Upper lobe of left lung (tissue), 6 donors: ENCODE results near the gene IFRD1. TPM values are rescaled to one million over a fixed set of nuclear protein-coding genes. Genes with fewer than 3 reads are reported as not detected.
"Not testable (repeated sequence)": the region's sequence is repeated elsewhere in the genome, so short reads cannot be mapped to it uniquely, and the experiment has no call there.

ENCODE experiments used
- ATAC-seq, 2 donors: fragments of 200-7000 bp; cut with Tn5 transposase; one replicate each; pipeline ENCODE4 v1.9.1; 2022; ENCODE audit warnings: mild to moderate bottlenecking in 2 of 2, moderate library complexity in 2 of 2; ENCODE audit not compliant: low FRiP score in 2 of 2
- DNase-seq, 2 donors: peaks; one replicate each; pipeline ENCODE4 v3.0.0-alpha.2; 2019 to 2020
- H3K27ac ChIP-seq, 4 donors: fragments of 200-600 bp; sonication (generic); one replicate each; pipeline ENCODE4 v1.5.1; 2016 to 2019
- H3K27me3 ChIP-seq, 4 donors: fragments of 200-600 bp; sonication (generic); one replicate each; pipeline ENCODE4 v1.5.1; 2017 to 2019
- H3K36me3 ChIP-seq, 4 donors: fragments of 200-600 bp; sonication (generic); one replicate each; pipeline ENCODE4 v1.5.1; 2016 to 2019
- H3K4me1 ChIP-seq, 4 donors: fragments of 200-600 bp; sonication (generic); one replicate each; pipeline ENCODE4 v1.5.1; 2018 to 2019
- H3K4me3 ChIP-seq, 4 donors: fragments of 200-600 bp; sonication (generic); one replicate each; pipeline ENCODE4 v1.5.1; 2017 to 2019; ENCODE audit warnings: mild to moderate bottlenecking in 2 of 4, moderate library complexity in 1 of 4
- H3K9me3 ChIP-seq, 4 donors: fragments of 200-600 bp; sonication (generic); one replicate each; pipeline ENCODE4 v1.5.1; 2018 to 2019
- EP300 ChIP-seq, 4 donors: sonication (generic); formaldehyde crosslinking; IDR thresholded peaks; one replicate each; pipeline ENCODE4 v1.5.1; 2017; ENCODE audit warnings: antibody characterized with exemption in 4 of 4, control low read depth in 2 of 4
- POLR2A ChIP-seq, 4 donors: fragments of 450-650 bp; IDR thresholded peaks; one replicate each; pipeline ENCODE4 v1.5.1; 2016 to 2017; ENCODE audit warnings: antibody characterized with exemption in 4 of 4, mild to moderate bottlenecking in 2 of 4
- POLR2AphosphoS5 ChIP-seq, 2 donors: sonication (generic); formaldehyde crosslinking; IDR thresholded peaks; one replicate each; pipeline ENCODE4 v1.5.1; 2017; ENCODE audit warnings: antibody characterized with exemption in 2 of 2
- WGBS, 2 donors: methylation state at CpG; one replicate each; pipeline ENCODE4 v1.1.5; 2017 to 2018; 5-methylcytosine and 5-hydroxymethylcytosine counted together
- total RNA-seq, 6 donors: library from RNA; depleted of rRNA in 4 of 6; stranded (reverse); fragments of >200 nt in 4 of 6; gene quantifications; one replicate each; pipeline versions ENCODE4 v1.1.0 to v1.2.1, GENCODE V29; 2016 to 2021
- TF ChIP-seq, protein P1 (sequence below), 6 experiments: fragments of 450-650 bp in 4 of 6; fragments of 200-600 bp in 2 of 6; sonication (generic) in 2 of 6; IDR thresholded peaks; one replicate each; pipeline ENCODE4 v1.5.1; 2016 to 2019; ENCODE audit warnings: antibody characterized with exemption in 6 of 6
- donor health status: DM: no; HTN: no; CAD: no; lungs with moderate emphysema.
- donor health status: DM: no; HTN: yes; CAD: no; lungs with severe emphysema.

IFRD1 gene
- total RNA-seq, 6 donors from 2014 or later: 28.8 to 95.3 (median 49.2) TPM

GRCh38 chr7:112450807-112451761 is 824 bp downstream of the IFRD1 start:
- H3K4me3 ChIP-seq: peak overlapping the region; percentile 77 to 98 (median 88)
- peak; percentile 94 to 96 for ATAC-seq
- H3K9me3 ChIP-seq: no peaks in the 10 kb centered on the region
- 1 to 8% methylated on average over 3 to 36 of the region's 57 CpGs for WGBS, 2 donors
- no peaks in the 10 kb centered on the region for H3K27me3 ChIP-seq
- peak overlapping the region; percentile 97 to 100 (median 98) for H3K27ac ChIP-seq
- DNase-seq: peak; percentile 95 to 98
- peaks cover 3 to 6% (median 3%) of the 10 kb centered on the region in 4 donors for H3K36me3 ChIP-seq
- H3K4me1 ChIP-seq: peaks cover 25 to 36% (median 33%) of the 10 kb centered on the region in 4 donors
- no peak for TF ChIP-seq EP300 (IDR thresholded peaks at IDR 0.05)
- peak in 2 of 4 donors; percentile 14 to 54 for TF ChIP-seq POLR2A (IDR thresholded peaks at IDR 0.05)
- TF ChIP-seq, protein P1, sequence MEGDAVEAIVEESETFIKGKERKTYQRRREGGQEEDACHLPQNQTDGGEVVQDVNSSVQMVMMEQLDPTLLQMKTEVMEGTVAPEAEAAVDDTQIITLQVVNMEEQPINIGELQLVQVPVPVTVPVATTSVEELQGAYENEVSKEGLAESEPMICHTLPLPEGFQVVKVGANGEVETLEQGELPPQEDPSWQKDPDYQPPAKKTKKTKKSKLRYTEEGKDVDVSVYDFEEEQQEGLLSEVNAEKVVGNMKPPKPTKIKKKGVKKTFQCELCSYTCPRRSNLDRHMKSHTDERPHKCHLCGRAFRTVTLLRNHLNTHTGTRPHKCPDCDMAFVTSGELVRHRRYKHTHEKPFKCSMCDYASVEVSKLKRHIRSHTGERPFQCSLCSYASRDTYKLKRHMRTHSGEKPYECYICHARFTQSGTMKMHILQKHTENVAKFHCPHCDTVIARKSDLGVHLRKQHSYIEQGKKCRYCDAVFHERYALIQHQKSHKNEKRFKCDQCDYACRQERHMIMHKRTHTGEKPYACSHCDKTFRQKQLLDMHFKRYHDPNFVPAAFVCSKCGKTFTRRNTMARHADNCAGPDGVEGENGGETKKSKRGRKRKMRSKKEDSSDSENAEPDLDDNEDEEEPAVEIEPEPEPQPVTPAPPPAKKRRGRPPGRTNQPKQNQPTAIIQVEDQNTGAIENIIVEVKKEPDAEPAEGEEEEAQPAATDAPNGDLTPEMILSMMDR (IDR thresholded peaks at IDR 0.05): peak in 2 of 6 experiments; percentile 5 to 12
- TF ChIP-seq POLR2AphosphoS5 (IDR thresholded peaks at IDR 0.05): peak; percentile 56 to 85

DNA sequence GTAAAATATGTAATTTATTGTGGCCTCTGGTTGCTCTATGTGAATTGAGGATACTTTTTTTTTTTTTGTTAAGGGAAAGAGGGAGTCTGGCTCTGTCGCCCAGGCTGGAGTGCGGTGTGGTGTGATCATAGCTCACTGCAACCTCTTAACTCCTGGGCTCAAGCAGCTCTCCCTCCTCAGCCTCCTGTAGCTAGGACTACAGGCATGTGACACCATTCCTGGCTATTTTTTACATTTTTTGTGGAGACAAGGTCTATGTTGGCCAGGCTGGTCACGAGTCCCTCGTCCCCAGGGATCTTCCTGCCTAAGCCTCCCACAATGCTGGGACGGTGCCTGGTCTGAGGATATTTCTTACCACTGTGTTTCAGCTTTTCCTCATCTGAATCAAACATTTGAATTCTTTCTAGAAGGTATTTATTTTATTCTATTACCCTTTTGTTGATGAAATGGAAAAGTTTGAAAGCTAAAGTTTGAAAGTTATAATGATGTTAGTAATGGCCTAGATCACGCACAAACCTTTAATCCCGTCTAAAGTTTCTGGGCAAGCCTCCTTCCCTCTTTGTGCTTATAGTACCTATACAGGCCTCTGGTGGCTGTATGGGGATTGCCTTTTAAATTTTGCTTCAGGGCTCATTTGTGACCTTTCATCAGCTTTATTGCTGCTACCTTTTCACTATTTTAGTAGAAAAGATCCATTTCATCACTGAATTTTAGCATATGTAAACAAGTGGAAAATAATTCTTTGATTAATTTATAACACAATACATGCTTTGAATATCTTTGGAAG is 2.0 kb downstream of the IFRD1 start:
- ATAC-seq (no peak), DNase-seq (peak in 1 of 2 donors; percentile 73)
- H3K4me1 ChIP-seq: peaks cover 25 to 36% (median 33%) of the 10 kb centered on the region in 4 donors
- TF ChIP-seq POLR2AphosphoS5 (IDR thresholded peaks at IDR 0.05) (peak in 1 of 2 donors; percentile 80), EP300 (IDR thresholded peaks at IDR 0.05) (no peak), POLR2A (IDR thresholded peaks at IDR 0.05) (no peak)
- TF ChIP-seq, protein P1 (IDR thresholded peaks at IDR 0.05): peak in 1 of 6 experiments; percentile 8
- no peaks in the 10 kb centered on the region for H3K27me3 ChIP-seq
- H3K9me3 ChIP-seq: no peaks in the 10 kb centered on the region
- WGBS, 2 donors: 38 to 39% methylated on average over 7 of the region's 7 CpGs
- H3K36me3 ChIP-seq: peaks cover 11 to 18% (median 14%) of the 10 kb centered on the region in 4 donors
- H3K27ac ChIP-seq: peak overlapping the region; percentile 97 to 100 (median 98)
- H3K4me3 ChIP-seq: peak overlapping the region; percentile 20 to 98 (median 80)

DNA sequence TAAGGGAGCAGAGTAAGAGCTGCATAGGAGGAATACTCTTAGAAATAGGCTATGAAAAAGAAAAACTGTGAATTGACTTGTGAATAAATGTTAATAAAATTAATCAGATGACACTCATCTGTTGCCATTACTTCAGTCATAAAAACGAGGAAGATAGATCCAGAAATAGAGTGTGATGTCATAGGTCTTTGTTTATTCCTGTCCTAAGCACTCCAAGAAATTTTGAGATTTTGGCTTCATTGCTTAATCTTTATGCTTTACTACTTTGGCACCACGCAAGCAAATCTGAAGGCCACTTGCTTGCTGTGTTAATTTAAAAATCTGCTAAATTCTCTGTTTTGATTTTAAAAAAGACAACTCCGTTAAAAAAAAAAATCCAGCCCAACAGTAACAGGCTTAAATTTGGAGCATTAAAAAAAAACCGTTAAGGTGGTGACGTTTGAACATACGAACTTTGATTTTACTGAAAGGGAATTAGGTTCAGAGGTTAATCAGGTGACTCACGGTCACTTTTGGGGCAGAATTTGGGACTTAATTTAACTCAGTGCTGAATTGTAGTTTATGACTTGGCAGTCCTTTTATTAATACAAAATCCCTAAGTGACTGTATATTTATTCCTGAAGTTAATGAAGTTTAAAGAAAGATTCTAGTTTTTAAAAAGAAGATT is 3.4 kb downstream of the IFRD1 start:
- WGBS, 2 donors: 43 to 53% methylated on average over 7 of the region's 7 CpGs
- TF ChIP-seq, protein P1 (IDR thresholded peaks at IDR 0.05): no peak
- TF ChIP-seq POLR2A (IDR thresholded peaks at IDR 0.05): no peak
- no peak for TF ChIP-seq EP300 (IDR thresholded peaks at IDR 0.05)
- TF ChIP-seq POLR2AphosphoS5 (IDR thresholded peaks at IDR 0.05): no peak
- no peaks in the 10 kb centered on the region for H3K27me3 ChIP-seq
- ATAC-seq: no peak
- H3K4me3 ChIP-seq: peak overlapping the region in 1 of 4 donors; percentile 77
- H3K36me3 ChIP-seq: peaks cover 12 to 32% (median 18%) of the 10 kb centered on the region in 4 donors
- H3K9me3 ChIP-seq: no peaks in the 10 kb centered on the region
- peaks cover 25 to 36% (median 33%) of the 10 kb centered on the region in 4 donors for H3K4me1 ChIP-seq
- H3K27ac ChIP-seq: peak overlapping the region; percentile 16 to 100 (median 66)
- no peak for DNase-seq

DNA sequence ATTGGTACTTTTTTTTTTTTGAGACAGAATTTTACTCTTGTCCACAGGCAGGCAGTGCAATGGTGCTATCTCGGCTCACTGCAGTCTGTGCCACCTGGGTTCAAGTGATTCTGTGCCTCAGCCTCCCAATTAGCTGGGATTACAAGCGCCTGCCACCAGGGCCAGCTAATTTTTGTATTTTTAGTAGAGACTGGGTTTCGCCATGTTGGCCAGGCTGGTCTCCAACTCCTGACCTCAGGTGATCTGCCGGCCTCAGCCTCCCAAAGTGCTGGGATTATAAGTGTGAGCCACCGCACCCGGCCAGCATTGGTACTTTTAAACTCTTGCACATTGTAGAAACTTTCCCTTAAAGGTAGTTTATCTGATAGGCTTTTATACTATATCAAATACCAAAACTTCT is 3.9 kb downstream of the IFRD1 start:
- H3K4me3 ChIP-seq, H3K9me3 ChIP-seq, DNase-seq, ATAC-seq, H3K27me3 ChIP-seq: not testable (repeated sequence)
- peaks cover 25 to 33% (median 32%) of the 10 kb centered on the region in 4 donors for H3K4me1 ChIP-seq
- H3K36me3 ChIP-seq: peaks cover 12 to 37% (median 24%) of the 10 kb centered on the region in 4 donors
- H3K27ac ChIP-seq: peak overlapping the region in 2 of 4 donors; percentile 98 to 100
- WGBS, 2 donors: 91 to 95% methylated on average over 6 of the region's 6 CpGs
